ENCODE measurements around the gene VSTM2L.

Gene VSTM2L

DNA sequence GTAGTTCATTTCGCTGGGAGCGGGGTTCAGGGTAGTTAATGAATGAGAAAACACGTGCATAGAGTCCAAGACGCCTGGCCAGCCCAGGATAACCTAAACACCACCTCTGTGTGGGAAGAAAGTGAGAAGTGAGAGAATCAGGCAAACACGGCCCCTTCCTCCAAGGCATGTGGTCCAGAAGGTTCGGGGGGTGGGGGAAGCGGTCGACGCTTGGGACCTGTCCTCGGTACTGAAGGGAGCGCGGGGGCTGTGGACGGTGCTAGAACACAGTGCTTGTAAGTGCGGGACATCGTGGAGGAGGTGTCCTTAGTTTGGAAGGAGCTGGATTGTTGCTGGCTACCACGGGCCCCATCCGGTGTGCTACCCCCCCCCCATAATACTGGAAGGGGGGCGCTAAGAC, 1.7 kb upstream of the VSTM2L start:
- DNase-seq (ENCODE audit: low spot score): no peak

DNA sequence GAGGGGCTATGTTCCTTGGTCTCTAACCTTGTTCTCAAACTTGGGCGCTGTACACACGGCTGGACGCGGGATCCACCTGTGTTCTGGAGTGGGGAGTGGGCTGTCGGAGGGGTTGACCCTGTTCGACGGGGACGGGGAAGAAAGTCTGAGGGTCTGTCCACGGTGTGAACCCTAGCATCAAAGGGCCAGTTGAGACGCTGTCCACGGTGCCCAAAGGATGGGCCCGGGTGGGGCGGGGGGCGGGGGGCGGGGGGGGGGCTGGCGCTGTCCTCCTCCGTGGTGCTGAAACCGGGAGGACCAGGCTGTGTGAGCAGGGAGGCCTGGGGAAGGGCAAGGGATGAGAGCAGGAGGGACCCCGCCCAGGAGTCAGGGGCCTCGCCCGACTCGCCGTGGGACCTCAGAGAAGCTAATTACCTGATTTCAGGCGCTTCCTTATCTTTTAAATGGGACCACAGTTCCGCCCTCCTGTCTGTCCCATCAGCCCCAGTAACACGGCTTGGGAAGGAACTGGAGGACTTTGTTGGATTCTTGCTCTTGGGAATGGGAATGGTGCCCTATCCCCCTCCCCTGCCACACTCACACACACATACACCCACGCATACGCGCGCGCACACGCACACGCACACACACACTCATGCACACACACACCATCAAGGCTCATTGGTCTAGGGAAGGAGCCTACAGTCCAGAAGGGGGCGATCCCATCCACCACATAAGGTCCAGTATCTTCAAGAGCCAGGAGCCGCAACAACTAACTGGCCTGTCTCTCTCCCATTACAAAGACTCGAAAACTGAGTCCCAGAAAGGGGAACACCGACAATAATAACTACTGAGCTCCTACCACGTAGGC, 1.0 kb upstream of the VSTM2L start:
- peak; percentile 76 for DNase-seq (ENCODE audit: low spot score)

DNA sequence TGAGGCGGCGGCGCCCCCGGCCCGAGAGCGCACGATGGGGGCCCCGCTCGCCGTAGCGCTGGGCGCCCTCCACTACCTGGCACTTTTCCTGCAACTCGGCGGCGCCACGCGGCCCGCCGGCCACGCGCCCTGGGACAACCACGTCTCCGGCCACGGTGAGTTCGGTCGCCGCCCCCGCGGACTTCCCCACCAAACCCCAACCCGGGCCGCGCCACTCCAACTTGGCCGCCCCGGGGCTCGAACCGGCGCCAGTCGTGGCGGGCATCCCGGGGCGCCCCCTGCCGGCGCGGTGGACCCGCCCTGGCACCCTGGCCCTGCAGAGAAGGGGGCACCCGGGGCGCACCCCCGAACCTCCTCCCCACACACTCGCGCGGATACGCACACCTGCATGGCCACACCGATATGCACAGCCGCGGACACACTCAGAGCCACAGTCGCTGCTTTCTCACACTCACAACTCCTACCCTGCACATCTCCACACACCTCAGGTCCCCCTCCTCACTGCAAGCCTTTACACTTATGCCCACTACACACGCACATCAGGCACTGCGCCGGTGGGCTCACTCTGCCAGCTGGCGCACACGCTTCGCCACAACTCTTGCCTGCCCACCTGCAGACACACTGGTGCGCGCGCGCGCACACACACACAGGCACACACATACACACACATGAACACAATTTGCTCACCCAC, 535 bp downstream of the VSTM2L start:
- DNase-seq (ENCODE audit: low spot score): no peak

DNA sequence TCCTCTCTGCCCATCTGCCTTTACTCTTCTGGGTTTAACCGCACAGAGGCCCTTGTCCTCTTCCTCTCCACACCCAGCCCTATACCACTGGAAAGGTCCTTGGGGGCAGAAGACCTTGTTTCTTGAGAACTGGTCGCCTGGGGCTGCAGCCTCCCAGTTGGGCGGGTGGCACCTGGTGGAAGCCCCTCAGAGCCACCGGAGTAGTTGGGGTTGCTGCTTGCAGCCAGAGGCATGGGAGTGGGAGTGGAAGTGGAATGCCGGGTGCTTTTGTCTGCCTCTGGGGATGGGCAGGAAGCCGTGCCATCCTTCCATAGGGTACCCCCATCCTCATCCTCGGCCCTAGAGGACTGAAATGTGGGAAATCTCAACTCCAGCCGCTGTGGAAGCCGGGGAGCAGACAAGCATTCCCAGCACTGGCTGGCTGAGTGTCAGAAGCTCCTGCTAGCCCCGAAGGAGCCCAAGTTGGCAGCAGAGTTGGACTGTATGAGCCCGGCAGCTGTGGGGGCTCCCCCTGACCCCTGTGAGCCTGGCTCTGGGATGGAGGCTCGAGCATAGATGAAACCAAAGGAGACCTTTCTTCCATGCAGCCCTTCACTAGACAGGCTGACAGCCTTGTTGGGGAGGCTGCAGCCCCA, 1.2 kb downstream of the VSTM2L start:
- DNase-seq (ENCODE audit: low spot score): no peak

DNA sequence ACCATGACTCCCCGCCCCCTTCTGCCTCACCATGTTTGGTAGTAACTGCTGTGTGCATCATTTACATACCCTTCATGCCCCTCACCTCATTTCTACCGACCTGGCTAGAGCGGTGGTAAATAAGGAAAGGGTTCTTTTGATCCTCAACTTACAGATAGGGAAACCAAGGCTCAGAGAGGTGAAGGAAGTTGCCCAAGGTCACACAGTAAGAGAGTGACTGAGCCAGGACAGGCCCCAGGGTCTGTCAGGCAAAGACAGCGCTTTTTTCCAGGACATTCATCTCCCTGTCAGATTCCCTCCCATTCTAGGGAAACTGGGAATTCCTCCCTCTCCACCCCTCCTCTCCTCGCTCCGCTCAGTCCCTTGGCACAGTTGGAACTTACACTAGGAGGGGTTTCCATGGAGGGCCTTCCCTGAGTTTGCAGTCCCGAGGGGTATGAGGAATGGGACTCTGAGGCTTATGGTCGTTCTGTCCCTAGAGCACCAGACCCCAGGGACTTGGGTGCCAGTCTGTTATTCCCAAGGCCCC, 2.0 kb downstream of the VSTM2L start:
- no peak for DNase-seq (ENCODE audit: low spot score)

DNA sequence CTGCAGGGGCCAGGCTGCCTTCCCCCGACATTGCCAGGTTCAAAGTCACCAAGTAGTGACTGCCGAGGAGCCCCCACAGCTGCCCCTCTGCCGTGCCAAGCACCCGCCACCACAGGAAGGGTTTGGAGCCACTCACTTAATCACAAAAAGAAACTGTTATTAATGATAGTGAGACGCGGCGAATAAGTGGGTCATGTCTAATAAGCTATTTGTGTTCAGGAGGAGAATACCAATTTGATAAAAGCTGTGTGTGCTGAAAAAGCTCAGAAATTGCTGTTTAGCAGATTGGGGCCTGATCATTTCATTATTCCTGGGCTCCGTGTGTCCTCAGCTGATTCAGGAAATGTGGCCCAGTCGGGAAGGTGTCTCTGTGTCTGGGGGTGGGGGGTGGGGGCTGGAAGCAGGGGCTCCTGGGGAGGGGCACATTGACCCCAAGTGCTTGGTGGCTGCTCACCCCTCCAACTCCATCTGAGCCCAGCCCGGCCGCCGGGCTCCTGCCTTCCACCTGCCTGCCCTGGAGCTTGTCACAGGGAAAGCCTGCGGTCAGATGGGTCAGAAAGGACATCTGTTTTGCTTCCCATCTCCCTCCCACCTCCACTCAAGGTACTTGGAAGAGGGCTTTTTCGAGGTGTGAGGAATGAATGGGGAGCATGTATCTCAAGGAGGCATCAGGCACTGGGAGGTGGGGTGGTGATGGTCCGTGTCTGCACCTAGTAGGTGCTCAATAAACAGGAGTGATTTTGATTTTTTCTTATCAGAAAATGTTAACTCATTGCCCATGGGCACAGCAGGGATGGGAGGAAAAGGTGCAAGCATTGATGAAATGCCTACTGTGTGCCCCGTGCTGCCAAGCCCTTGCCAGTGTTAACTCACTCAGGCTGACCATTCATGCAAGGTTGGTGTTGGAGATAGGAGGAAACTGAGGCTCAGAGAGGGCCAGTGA, 3.0 kb downstream of the VSTM2L start:
- no peak for DNase-seq (ENCODE audit: low spot score)

DNA sequence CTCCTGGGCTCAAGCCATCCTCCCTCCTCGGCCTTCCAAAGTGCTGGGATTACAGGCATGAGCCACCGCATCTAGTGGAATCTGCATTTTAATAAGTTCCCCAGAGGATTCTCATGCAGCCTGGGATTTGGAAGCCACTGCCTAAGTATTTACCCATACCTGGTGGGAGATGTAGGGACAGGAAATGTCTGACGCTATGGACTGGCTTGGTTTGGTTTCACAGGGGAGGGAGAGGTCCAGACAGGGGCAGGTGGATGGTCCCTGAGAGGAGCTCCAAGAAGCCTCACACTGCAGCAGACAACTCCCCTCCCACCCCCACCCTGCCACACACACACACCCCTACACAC, 4.4 kb downstream of the VSTM2L start:
- no peak for DNase-seq (ENCODE audit: low spot score)

DNA sequence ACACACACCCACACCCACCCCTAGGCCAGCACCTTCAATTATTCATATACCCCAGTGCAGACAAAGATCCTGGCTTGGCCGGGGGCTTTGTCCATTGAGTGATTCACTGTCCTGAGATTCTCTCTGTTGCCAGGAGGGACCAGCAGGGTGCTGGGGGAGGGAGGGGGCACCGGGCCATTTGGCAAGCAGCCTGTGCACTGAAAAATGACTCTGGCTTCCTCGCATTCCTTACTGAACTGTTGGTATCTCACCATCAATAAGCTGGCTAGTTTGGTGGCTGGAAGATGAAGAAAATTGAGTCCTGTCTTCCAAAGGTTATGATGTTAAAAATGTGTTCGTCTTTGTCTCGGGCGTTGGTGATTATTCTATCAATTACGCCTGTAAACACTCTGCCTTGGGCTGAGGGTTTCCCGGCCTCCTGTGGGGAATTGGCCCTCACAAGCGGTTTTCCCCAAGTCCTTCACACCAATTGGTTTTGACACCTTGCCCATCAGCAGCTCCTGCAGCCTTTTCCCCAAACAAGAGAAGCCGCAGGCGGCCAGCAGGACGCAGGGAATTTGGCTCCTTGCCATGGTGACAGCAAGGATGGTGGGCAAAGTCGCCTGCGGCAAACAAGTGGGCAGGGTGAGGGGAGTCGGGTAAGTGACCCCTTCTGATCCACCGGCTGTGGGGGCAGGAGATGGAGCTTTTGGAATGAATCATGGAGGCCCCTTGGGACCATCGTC, 4.9 kb downstream of the VSTM2L start:
- DNase-seq (ENCODE audit: low spot score): no peak

DNA sequence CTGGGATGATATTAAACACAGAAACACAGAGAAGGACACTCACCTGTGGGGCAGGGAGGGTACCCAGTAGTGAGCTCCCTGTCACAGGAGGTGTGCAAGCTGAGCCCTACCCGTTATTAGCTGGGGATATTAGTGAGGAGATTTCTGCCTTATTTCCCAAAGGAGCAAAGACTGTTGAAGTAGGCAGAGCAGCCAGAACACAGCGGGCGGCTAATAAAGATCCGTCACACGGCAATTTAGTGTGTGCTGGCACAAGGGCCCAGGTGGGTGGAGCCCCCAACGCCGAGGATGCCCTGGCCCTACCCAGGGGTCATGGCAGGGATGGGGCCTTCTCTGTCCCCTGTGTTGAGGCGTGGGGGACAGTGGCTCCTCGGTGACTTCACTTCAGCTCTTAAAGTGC, 8.3 kb downstream of the VSTM2L start:
- no peak for DNase-seq (ENCODE audit: low spot score)

DNA sequence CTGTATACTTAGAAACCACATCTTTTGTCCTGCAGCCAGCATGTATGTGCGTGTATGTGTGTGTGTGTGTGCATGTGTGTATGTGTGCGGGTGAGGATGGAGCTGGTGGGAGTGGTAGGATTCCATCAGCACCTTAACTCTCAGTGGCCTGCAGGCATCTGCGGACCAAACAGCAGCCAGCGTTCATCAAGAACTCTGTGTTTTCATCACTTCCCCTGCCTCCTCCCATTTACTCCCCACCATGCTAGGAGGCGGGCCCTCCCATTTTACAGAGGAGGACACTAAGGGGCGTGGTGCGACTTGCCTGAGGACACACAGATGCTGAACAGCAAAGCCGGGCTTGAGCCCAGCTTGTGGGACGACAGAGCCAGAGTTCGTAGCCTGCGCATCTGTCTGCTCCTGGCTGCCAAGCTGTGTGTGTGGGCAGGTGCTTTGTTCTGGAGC, 8.9 kb downstream of the VSTM2L start:
- peak; percentile 64 for DNase-seq (ENCODE audit: low spot score)

DNA sequence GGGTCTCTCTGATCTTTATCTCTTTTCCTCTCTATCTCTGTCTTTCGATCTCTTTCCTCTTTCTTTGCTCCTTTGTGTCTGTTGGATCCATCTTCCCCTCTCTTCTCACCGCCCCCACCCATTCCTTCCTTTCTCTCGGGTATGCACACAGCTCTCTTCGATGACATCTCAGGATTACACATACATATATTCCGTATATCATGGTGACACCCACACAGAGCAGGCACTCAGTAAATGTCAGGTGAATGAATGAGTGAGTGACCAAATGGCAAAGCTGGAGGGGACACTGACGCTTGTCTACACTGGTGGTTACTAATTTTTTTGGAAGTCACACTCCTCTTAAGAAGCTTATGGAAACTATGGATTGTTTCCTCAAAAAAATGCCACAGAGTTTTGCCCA, 9.9 kb downstream of the VSTM2L start:
- no peak for DNase-seq (ENCODE audit: low spot score)

DNA sequence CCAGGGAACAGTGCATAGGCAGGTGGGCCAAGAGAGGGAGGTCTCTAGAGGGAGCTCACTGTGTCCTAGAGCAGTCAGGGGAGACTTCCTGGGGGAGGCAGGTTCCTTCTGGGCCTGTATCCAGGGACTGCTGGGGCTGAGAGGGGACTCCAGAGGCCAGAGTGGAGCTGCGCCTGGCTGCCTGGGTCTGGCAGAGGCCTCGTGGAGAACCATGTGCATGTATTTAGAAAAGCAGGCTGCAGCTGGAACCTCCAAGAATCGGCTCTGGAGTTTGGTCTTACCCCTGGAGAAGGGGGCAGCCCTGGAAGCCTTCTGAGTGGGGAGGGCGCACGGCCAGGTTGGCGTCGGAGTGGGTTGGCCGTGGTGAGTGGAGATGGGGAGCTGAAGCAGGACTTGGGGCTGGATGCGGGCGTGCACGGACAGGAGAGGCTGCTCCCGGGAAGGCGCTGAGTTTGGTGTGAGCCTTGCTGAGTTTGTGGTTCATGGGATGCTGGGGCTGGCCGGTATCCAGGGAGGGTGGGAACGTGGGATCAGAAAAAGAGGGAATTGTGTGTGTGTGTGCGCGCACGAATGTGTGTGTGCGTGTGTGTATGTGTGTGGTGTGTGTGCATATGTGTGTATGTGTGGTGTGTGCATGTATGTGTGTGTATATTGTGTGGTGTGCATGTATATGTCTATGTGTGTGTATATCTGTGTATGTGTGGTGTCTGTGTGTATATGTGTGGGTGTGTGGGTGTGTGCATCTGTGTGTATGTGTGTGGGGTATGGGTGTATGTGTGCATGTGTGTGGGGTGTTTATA, 10.8 kb downstream of the VSTM2L start:
- no peak for DNase-seq (ENCODE audit: low spot score)

DNA sequence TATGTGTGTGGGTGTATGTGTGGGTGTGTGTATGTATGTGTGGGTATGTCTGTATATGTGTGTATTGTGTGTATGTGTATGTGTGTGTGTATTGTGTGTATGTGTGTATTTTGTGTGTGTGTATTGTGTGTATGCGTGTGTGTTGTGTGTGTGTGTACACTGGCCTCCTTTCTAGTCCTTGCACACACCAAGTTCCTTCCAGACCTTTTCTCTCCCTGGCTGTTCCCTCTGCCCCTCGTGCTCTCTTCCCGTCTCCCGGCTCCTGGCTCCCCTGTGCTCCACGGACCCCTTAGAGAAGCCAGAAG, 11.4 kb downstream of the VSTM2L start:
- DNase-seq (ENCODE audit: low spot score): no peak

DNA sequence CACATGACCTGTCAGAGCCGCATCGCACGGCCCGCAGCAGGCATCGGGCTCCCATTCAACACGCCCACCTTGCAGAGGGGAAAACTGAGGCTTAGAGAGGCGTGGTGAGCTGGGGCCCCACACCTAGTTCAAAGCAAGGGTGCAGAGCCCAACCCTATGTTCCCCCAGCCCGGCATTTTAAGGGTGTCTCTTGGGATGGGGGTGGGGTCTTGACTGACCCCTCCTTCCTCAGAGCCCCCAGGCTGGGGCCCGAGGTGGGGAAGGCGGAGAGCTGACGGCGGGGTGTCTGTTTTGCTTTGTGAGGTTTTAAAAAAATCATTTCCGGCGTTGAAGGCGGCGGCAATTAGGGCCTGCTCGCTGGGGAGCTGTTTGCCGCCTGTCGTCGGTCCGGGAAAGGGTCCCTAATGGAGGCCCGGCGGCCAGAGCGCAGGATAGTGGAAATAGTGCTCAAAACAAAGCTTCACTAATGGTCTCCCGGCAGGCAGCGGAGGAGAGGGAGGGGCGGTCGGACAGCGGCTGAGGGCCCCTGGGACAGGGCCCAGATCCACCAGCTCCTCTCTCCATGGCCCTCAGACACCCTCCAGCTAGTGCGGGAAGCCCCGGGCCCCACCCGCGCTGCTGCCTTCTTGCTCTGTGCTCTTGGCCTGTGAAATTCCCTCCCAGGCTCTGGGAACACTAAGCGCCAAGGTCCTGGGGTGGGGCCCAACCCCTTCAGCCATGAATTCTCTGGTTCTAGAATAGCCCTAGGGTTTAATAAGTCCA, 11.9 kb downstream of the VSTM2L start:
- no peak for DNase-seq (ENCODE audit: low spot score)

DNA sequence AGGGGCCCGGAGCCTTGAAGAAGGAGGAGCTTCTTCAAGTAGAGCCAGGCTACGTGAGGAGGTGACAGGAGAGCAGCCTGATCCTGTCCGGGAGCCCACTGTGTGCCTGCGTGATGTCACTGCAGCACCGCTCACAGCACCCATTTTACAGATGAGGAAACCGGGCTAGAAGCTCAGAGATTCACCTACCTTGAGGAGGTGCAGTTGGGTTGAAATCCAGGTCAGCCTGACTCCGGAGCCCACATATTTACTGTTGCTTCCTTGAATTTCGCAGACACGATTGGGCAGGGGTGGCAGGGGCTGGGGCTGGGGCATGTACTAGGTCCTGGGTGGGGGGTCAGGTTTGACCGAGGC, 12.5 kb downstream of the VSTM2L start:
- DNase-seq (ENCODE audit: low spot score): no peak

DNA sequence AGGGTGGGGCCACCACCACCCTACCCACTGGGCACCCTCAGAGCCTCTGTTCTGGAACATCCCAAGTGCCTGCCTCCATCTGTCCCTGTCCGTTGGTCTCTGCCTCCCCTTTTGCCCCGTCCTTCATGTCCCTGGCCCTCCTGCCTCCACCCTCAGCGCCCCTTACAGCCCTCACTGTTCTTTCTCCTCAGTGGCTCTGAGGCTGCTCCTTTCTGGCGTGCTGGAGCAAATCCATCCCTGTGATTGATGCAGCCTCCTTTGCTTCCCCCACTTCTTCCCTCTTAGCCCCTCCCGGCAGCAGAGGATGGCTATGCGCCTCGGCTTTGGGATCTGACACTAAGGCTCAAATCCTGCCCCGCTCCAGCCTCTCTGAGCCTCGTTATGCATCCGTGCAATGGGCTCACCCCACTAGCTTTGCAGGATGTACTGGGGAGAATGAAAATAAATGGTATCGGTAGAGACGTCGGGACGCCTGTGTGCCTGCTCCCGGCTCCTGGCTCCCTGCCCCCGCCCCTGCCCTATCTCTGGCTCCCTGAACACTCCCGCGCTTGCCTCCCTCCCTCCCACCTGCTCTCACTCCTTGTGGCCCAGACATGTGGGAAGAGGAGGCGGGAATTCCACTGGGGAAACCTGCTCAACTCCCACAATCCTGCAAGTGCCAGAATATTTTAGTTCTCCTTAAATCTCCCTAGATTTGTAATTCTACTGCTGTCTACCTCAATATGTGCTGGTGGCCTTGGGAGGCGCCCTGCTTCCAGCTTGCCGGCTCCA, 13.1 kb downstream of the VSTM2L start:
- no peak for DNase-seq (ENCODE audit: low spot score)

DNA sequence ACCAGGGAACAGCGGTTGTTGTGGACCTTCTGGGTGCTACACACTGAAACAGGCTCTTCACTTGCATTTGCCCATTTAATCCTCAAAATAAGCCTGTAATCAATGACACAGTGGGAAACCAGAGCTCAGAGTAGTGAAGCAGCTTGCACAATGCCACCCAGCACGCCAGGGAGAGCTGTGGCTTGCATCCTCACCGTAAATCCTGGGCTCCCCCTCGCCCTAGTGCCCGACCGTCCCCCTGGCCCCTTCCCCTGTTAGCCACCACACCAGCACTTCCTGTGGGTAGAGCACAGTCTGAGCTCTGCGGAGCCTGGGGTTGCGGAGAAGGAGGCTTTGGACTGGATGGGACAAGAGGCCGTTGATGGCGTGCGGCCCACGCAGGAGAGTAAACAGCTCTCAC, 14.5 kb downstream of the VSTM2L start:
- no peak for DNase-seq (ENCODE audit: low spot score)

DNA sequence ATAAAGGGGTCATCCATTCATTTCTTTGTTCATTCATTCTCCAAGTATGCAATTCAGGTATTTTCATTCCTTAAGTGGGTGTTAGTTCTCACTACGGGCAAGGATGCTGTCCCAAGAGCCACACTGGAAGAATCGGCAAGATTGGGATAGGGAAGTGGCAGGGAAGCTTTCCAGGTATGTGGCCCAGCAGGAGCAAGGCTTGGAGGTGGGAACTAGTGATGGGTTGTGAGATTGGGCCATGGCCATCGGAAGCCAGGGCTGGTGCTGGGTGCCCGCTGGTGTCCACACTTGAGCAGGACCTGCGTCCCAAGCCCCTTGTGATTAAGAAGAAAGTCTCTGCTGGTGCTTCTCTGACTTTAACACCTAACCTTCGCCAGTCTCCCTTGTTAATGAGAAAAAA, 15.1 kb downstream of the VSTM2L start:
- DNase-seq (ENCODE audit: low spot score): no peak

DNA sequence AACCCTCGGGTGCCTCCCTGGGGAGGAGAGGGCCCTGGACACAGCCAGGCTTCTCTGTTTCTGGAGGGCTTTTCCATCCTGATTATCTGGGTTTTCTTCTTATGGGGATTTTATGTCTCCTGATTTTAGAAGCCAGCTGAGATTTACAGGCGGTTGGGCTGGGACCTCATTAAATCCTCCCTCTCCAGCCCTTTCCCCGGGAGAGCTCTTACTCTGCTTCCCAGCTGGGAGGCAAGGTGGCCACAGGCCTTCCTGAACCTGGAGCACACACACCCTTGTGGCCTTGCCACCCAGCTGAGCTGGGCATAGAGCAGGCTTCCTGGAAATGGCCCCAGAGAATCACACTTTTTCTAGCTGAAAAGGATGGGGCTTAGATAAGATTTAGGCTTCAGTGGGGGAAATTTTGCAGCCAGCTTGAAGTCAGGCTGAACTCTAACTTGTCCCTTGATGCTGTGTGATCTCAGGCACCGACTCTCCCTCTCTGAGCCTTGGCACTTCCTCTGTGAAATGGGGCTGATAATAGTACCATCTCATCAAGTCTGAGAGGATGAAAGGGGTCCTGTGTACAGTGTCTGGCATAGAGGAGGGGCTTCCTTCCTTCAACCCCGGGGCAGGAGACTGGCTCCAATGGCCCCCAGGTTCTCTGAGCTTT, 16.6 kb downstream of the VSTM2L start:
- no peak for DNase-seq (ENCODE audit: low spot score)
